G401 (cell line): Measurements from ENCODE around the gene MAST4. TPM values are rescaled to one million over a fixed set of nuclear protein-coding genes. Genes with fewer than 3 reads are reported as not detected.

Experiments used
- DNase-seq: peaks from one replicate; pipeline ENCODE4 v3.0.0-alpha.2; 2015; ENCODE audit warnings: low spot score
- in situ Hi-C: cut with HindIII; loops from 2 replicates; pipeline ENCODE4 v1.10.0; 2016; ENCODE audit warnings: low sequenced_read_pairs, mixed read lengths
- total RNA-seq: library from RNA; depleted of rRNA; stranded (reverse); fragments of >200 nt; shearing (Covaris generic); gene quantifications from 2 replicates; pipeline ENCODE4 v1.2.3, GENCODE V29; 2014

MAST4 gene
- total RNA-seq, 1 experiment from 2014 or later, result not detected

DNA sequence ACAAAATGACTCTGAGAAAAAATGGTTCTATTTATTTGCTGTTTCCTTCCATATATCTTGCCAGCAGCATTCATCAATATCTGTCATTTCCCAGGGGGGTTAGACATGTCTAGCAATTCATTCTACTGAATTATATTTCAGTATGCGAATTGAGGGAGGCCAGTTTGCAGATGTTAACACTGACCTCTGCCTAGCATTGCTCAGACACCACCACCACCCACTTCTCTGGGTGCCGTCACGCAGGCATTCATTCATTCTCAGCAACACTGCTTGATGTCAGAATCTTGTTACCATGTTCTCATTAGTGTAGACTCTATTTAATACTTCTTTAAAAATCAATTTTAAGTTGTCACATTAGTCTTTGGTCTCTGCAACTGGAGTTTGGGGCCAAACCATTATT, 181.7 kb downstream of the MAST4 start:
- in situ Hi-C loops, result no loop called here

GRCh38 chr5:66779528-66779927, 183.3 kb downstream of the MAST4 start:
- in situ Hi-C loops, result no loop called here
- DNase-seq, result no peak

More for the DNA sequence above, 181.7 kb downstream of the MAST4 start:
- DNase-seq, result no peak

GRCh38 chr5:66788556-66788955, 192.4 kb downstream of the MAST4 start:
- DNase-seq, result no peak
- in situ Hi-C loops, result no loop called here

DNA sequence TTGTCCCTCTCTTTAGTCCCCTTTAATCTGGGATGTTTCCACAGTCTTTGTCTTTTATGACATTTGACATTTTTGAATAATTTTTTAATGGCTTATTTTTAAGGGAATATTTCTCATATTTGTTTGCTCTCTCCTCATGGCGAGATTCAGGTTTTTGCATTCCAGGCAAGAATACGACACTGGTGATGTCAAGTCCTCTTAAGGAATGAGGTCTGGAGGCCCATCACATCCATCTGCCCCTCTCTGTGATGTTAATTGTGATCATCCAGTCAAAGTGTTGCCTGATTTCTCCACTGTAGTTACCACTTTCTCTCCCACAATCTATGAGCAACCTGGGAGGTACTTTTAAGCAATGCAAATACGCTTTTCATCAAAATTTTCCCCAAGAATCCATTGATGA, 193.2 kb downstream of the MAST4 start:
- in situ Hi-C loops, result no loop called here
- no peak for DNase-seq

DNA sequence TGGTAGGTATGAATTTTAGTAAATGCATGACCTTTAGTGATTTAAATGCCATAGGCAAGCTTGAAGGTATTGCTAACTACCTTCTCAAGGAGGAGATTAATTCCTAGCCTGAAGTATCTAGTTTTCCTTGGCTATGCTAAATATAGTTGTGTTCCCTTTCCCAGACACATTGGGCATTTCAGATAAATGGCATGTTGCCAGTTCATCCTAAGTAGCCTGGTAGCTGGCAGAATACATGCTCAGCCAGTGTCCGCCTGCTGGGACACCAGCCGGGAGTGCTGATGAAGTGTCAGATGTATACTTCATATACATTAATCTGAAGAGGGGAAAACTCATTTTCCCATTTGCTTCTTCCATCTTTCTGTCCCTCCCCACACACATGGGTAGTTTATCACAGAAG, 196.9 kb downstream of the MAST4 start:
- DNase-seq, result no peak
- in situ Hi-C loops, result no loop called here

DNA sequence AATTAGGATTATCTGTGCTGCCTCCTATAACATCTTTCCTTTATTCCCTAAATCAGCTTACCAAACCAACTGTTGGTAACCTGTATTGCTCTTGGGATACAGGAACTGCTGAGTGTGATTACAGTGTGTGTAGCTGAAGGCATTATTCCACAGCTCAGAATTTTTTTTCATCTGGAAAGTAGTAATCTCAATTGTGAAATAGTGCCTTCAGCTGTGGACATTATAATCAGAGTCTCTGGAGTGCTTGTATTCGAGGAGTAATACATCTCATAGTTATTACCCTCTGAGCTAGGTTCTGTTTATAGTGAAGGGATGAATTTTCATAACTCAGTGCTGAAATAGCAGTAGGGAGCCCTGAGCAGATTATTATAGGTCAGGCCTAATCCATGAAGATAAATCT, 199.5 kb downstream of the MAST4 start:
- in situ Hi-C loops, result no loop called here
- no peak for DNase-seq

DNA sequence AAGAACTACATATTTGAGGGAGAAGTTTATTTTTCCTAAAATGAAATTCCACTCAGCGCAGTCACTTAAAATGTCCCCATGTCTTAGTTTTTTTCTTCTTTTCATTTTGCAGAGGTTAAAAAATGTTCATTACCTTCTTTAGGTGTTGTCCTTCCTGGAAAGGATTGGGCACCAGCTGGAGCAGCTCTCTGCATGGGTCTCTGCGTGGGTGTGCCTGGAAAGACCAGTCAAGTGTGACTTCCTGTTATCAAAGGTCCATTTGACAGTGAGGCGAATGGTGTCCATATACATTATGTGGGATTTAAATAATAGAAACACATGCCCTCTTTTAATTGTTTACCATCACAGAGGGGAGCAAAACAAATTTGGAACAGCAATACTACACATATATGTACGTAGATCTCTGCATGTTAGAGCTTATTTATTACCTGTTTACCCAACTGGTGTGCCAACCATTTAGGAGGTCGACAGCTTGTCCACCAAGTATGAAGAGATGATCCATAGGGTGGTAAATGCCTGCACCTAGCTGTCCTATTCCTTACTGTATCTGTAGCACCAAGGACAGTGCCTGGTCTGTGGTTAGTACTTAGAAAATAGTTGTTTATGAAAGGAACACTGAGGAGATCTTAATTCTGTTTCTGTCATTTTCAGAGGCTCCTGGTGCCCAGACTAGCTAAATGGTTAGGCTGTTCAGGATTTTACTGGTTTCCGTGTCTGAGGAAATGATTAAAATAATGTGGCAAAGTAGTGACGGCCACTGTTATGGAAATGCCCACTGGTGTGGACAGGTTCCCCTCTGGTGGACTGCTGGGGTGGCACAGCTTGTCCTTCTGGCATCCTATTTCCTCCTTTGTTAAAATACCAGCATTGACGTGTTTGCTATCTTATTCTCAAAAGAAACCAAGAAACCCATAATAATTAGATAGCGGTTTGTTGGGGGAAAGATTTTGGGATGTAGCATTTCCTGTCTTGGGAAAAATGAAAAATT, 200.4 kb downstream of the MAST4 start:
- DNase-seq, result peak; percentile 36
- in situ Hi-C loops, result no loop called here

DNA sequence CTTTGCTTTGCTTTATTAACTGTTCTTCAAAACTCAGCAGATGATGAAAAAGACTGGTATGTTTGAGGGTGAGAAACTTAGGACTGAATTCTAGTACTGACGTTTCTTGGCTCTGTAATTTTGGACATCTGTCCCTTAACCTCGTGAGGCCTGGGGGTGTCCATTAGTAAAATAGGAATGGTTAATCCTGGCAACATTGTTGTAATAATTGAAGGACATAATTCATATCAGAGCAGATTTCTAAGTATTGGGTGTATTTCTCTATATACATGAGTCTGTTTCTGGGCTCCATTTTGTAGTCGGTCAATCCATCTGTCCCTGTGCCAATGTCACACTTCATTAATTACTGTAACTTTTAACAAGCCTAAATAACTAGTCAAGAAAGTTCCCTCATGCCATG, 206.7 kb downstream of the MAST4 start:
- in situ Hi-C loops, result no loop called here
- DNase-seq, result no peak

GRCh38 chr5:66805514-66806430, 209.6 kb downstream of the MAST4 start:
- in situ Hi-C loops, result no loop called here
- no peak for DNase-seq

DNA sequence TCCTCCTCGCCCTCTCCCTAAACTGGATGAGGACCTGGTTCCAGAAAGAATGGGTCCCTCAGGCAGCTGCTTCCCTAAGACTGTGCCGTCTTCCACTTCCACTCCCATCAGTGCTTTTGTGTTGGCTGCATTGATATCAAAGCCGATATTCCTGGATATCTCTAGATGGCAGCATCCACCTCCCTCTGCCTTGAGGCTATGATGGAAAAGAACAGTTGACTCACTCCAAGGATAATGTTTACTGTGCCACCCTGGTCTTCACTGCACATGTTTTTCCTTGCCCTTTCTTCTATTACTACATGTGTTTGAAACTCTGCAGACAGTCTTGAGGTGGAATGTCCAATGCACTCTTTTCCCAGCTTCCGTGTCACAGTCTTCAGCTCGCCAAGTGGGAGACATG, 211.6 kb downstream of the MAST4 start:
- no peak for DNase-seq
- in situ Hi-C loops, result no loop called here

GRCh38 chr5:66808663-66809062, 212.5 kb downstream of the MAST4 start:
- DNase-seq, result no peak
- in situ Hi-C loops, result no loop called here

- no peak for DNase-seq
- in situ Hi-C loops, result no loop called here
These were observed 214.0 kb downstream of the MAST4 start for GRCh38 chr5:66810151-66810550.

- in situ Hi-C loops, result no loop called here
- no peak for DNase-seq
These were observed 214.7 kb downstream of the MAST4 start for GRCh38 chr5:66810848-66811261.

DNA sequence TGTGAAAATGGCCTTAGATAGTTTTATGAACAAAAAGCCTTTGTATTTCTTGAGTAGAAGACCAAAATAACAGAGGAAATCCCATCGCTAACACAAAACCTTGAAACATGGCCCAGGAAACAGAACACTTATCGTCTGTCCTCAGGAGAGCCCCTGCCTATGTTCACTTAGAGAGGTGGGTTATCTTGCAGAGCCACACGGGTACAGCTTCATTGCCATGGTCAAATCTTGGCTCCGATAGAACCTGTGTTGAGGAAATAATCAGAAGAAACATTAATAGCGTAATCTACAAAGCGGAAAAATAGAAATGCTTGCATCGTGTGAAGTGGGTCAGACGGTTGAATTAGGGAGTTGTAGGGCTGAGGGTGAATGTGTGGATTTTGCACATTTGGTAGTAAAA, 216.1 kb downstream of the MAST4 start:
- in situ Hi-C loops, result no loop called here
- no peak for DNase-seq

- in situ Hi-C loops, result no loop called here
- DNase-seq, result no peak
These were observed 217.1 kb downstream of the MAST4 start for GRCh38 chr5:66813306-66813705.

DNA sequence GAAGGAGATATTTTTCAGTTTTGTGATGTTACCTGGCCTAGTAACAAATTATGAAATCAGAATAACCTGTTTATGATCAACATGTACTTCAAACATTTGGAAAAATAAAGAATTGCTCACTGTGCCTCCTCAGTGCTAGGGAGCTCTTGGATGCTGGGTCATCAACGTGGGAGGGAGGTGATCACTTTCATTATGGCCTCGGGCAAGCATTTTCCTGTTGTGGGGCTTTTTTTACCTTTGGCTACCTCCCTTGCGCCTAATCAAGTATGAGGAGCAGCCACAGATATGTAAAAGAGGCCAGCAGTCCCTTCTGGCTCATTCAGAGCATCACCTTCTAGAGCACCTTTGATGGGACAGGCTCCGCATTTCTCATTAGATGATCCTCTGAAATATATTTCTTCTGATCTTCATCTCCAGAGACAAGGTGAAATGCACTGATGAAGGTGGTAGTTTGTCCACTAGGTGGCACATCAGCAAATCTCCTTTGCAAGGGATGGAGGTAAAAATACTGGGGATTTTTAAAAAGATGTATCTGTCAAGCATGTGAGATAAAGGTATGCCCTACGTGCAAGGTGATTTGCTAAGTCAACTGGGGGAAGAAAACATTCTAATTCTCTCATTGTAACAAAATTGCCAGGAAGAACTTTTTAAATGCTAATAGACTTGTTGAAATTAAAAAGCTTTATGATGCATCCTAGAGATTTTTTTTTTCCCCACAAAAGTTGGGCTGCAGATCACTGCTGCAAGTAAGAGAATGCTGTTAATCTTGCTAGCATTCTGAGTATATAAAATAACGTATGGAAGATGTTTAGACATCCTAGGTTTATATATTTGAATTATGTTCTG, 218.2 kb downstream of the MAST4 start:
- in situ Hi-C loops, result no loop called here
- DNase-seq, result peak; percentile 50

DNA sequence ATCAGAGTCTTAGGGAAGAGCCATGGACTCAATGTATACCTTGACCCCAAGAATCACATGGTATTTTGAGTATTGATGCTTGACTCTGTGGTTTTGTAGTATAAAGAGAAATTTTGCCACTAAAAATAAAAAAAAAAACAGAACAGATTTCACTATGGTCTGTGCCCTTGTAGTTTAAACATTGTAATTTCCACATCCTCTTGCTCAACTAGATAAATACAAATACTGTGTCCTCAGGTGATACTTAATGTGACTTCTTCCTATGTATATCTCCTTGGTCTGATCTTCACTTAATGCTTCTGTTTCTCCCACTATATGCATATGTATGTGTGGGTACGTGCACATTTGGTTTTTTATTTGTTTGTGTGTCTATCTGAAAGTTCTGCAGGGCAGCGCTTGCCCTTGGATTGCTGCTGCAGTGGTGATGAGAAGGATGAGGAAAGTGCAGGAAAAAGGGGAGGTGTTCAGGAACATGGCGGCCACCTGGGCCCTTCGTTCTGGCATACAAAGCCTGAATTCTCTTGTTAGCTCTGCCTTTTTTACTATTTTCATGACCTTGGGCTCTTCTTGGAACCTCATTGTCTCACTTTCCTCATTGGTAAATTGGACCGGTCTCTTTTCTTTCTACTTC, 222.2 kb downstream of the MAST4 start:
- in situ Hi-C loops, result no loop called here
- no peak for DNase-seq

DNA sequence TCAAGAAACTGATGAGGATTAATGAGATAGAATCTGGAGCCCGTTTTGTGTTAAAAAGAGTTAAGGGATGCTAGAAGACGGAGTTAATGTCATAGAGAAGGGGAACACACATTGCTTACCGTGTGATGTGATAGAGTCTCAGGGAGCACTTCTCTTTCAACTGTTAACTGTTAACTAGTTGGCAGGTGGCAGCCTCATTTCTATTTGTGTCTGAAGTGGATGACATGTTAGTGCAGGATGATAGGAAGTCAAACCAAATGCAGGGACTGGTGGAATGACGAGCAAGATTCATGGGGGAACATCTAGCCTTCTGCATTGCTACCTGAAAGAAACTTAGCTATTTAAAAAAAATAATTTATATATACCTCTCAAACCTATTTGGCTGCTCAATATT, 222.7 kb downstream of the MAST4 start:
- in situ Hi-C loops, result no loop called here
- no peak for DNase-seq
